Psoas muscle (tissue), 8 donors: ENCODE data around the gene SLC34A1. TPM values are rescaled to one million over a fixed set of nuclear protein-coding genes. Genes with fewer than 3 reads are reported as not detected.

Experiments
- ATAC-seq, 4 donors: fragments of 200-7000 bp; cut with Tn5 transposase; one replicate each; pipeline ENCODE4 v1.9.1; 2020; ENCODE audit warnings: moderate library complexity in 3 of 4, mild to moderate bottlenecking in 2 of 4
- DNase-seq, 2 donors: peaks; one replicate each; pipeline ENCODE4 v3.0.0-alpha.2; 2020
- H3K27ac ChIP-seq: fragments of 200-600 bp; one replicate; pipeline ENCODE4 v1.8.0; 2022
- H3K27me3 ChIP-seq, 3 donors: fragments of 200-600 bp in 1 of 3; one replicate each; pipeline versions ENCODE4 v1.6.1 to v1.8.0; 2013 to 2022; ENCODE audit warnings: low read length in 2 of 3, mild to moderate bottlenecking in 2 of 3, moderate library complexity in 1 of 3; ENCODE audit not compliant: insufficient read depth in 3 of 3
- H3K36me3 ChIP-seq, 2 donors: fragments of 200-600 bp in 1 of 2; one replicate each; pipeline versions ENCODE4 v1.6.1 to v1.8.0; 2013 to 2022; ENCODE audit warnings: low read depth in 1 of 2, mild to moderate bottlenecking in 1 of 2, moderate library complexity in 1 of 2; ENCODE audit not compliant: insufficient read depth in 1 of 2
- H3K4me1 ChIP-seq: fragments of 200-600 bp; one replicate; pipeline ENCODE4 v1.8.0; 2022
- H3K4me3 ChIP-seq: fragments of 200-600 bp; one replicate; pipeline ENCODE4 v1.8.0; 2022; ENCODE audit warnings: mild to moderate bottlenecking
- H3K9me3 ChIP-seq: fragments of 200-600 bp; one replicate; pipeline ENCODE4 v1.8.0; 2022
- WGBS, 3 donors: extraction: QIAGEN DNeasy Blood & Tissue Kit; methylation state at CpG; one replicate each; pipeline versions ENCODE4 v1.1.6 to v1.1.7; 2013; 5-methylcytosine and 5-hydroxymethylcytosine counted together
- intact Hi-C, 2 donors: fragments of 100-400 bp; cut with DNase I; formaldehyde crosslinking; loops; one replicate each; pipeline versions ENCODE4 v1.11.0 to v1.14.2; 2022
- long read RNA-seq, 2 donors: library from polyadenylated mRNA; unstranded; transcript quantifications; one replicate each; pipeline ENCODE4 v2.0.0, GENCODE V29; 2021
- polyA plus RNA-seq, 3 donors: library from polyadenylated mRNA; stranded (reverse); fragments of 200-250 nt; gene quantifications; one replicate each; pipeline ENCODE4 v1.2.3, GENCODE V29; 2013
- total RNA-seq, 4 donors: library from RNA; stranded (reverse); fragmentation: NEBNext Ultra II Directional in 2 of 4; extraction: Animal tissue kit (Norgen Biotek cat#: 25700) in 2 of 4; gene quantifications; one replicate each; pipeline versions ENCODE4 v1.2.1 to v1.2.4, GENCODE V29; 2021 to 2023
- TF ChIP-seq, protein P1 (sequence below): fragments of 200-600 bp; IDR thresholded peaks from one replicate; pipeline ENCODE4 v1.8.0; 2022; ENCODE audit warnings: antibody characterized with exemption
- donor health status: healthy with polysubstance abuse.
- donor health status: DM: no; HTN: no; CAD: no; lungs with moderate emphysema.
- donor health status: Bipolar disorder and iron deficiency.
- donor health status: healthy.
- donor health status: DM: yes; HTN: yes; CAD: no.
- donor health status: DM: no; HTN: no; CAD: no.
- donor health status: DM: no; HTN: no; CAD: no.
- donor health status: DM: yes; HTN: yes; CAD: no.

Gene SLC34A1, protein sequence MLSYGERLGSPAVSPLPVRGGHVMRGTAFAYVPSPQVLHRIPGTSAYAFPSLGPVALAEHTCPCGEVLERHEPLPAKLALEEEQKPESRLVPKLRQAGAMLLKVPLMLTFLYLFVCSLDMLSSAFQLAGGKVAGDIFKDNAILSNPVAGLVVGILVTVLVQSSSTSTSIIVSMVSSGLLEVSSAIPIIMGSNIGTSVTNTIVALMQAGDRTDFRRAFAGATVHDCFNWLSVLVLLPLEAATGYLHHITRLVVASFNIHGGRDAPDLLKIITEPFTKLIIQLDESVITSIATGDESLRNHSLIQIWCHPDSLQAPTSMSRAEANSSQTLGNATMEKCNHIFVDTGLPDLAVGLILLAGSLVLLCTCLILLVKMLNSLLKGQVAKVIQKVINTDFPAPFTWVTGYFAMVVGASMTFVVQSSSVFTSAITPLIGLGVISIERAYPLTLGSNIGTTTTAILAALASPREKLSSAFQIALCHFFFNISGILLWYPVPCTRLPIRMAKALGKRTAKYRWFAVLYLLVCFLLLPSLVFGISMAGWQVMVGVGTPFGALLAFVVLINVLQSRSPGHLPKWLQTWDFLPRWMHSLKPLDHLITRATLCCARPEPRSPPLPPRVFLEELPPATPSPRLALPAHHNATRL
- not detected for total RNA-seq
- not detected for polyA plus RNA-seq
- long read RNA-seq, donor 1 = 0 reads
- long read RNA-seq, donor 2 = 0 reads

DNA sequence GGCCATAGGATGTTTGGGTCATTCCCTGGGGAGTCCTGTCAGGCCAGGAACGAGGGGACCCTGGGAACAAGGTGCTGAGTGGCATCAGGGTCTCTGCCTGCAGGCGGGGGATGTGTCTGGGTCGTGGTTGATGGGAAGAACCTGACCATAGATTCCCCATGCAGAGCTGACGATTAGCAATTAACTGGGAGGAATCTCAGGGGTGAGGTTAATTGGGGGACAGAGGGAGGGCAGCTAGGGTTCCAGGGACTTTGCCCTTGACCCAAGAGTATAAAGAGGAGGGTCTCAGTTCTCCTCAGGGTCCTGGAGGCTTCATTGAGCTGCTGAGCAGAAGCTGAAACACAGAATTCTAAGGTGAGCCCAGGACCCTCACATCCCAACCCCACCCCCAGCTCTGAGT lies at the start of gene SLC34A1:
TSS of gene SLC34A1 (plus strand) at position 301 of the 400 bp plus-strand sequence. CDS start 1,308 bp downstream, outside the sequence.
- ATAC-seq (no peak), DNase-seq (no peak)
- intact Hi-C loops = no loop called here
- TF ChIP-seq, protein P1, sequence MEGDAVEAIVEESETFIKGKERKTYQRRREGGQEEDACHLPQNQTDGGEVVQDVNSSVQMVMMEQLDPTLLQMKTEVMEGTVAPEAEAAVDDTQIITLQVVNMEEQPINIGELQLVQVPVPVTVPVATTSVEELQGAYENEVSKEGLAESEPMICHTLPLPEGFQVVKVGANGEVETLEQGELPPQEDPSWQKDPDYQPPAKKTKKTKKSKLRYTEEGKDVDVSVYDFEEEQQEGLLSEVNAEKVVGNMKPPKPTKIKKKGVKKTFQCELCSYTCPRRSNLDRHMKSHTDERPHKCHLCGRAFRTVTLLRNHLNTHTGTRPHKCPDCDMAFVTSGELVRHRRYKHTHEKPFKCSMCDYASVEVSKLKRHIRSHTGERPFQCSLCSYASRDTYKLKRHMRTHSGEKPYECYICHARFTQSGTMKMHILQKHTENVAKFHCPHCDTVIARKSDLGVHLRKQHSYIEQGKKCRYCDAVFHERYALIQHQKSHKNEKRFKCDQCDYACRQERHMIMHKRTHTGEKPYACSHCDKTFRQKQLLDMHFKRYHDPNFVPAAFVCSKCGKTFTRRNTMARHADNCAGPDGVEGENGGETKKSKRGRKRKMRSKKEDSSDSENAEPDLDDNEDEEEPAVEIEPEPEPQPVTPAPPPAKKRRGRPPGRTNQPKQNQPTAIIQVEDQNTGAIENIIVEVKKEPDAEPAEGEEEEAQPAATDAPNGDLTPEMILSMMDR = no peak
- H3K27ac ChIP-seq = no peak within 1 kb of the TSS
- WGBS, 3 donors = 76 to 78% (median 77%) methylated on average over 4 of the region's 4 CpGs
- H3K4me1 ChIP-seq = no peaks in the 10 kb centered on the region
- H3K4me3 ChIP-seq = no peak within 1 kb of the TSS
- H3K36me3 ChIP-seq = no peaks in the 10 kb centered on the region
- H3K27me3 ChIP-seq = peaks cover 0 to 1% (median 0%) of the 10 kb centered on the region in 3 donors
- H3K9me3 ChIP-seq = no peaks in the 10 kb centered on the region

DNA sequence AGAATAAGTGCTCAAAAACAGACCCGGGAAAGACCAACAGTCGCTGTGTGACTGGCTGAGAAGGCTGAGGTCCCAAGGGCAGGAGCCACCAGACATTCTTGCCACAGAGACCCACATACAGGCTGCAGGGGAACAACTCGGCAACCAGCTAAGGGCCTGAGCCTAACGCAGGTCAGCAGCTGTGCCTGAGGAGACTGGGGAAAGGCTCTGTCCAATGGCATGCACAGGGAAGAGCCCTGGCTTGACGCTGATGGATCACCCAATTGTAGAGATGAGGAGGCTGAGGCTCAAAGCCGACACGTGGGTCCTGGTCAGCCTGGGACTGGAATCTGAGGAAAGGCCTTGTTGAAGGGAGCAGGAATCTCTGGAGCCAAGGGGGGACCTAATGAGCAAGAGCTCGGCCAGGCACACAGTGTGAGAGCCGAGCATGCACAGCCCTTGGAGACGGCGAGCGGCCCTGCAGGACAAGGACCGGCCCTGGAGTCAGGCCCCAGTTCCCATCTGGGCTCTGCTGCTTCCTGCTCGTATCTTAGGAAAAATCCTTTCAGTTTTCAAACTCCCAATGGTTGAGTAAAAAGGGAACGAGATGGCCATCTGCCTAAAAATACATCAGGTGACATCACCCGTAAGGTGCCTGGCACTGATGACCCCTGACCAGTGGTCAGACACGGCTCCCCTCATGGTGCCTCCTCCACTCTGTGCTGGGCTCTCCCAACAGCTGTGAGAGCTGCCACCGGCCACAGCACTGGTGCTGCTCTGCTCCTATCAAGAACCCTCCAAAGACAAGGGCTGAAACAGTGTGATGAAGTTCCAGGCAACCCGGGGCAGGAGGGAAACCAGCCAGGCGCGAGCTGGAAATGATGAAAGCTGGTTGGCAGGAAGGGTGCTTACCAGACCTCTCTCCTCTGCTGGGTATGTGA lies 49.2 kb upstream of the SLC34A1 start:
- Histone ChIP-seq H3K36me3 (peaks cover 6 to 91% of the 10 kb centered on the region in 2 donors), H3K4me3 (no peak overlapping the region), H3K27ac (peak overlapping the region; percentile 46), H3K27me3 (no peaks in the 10 kb centered on the region), H3K4me1 (peaks cover 8% of the 10 kb centered on the region), H3K9me3 (no peaks in the 10 kb centered on the region)
- intact Hi-C loops = no loop called here
- TF ChIP-seq, protein P1 = no peak
- no peak for DNase-seq
- ATAC-seq = peak; percentile 27 to 61 (median 47)
- WGBS, 3 donors = 75 to 83% (median 81%) methylated on average over 21 of the region's 21 CpGs

DNA sequence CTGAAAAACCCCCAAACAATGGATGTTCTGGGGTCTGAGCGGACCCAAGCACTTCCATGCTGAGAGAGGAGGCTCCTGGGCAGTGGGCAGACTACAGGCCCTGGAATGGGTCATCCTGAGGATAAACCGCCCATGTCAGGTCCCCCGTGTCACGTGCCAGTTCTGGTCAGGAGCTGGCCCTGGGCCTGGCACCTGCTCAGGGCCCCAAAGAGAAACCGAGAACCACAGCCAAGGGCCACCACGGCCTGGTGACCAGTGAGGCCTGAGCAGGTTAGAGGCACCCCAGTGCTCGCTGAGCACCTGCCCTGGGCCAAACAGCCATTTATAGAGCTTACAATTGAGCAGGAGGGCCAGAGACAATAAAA lies 48.6 kb upstream of the SLC34A1 start:
- 42 to 54% (median 53%) methylated on average over 7 of the region's 7 CpGs for WGBS, 3 donors
- Histone ChIP-seq H3K4me1 (peaks cover 8% of the 10 kb centered on the region), H3K27me3 (no peaks in the 10 kb centered on the region), H3K27ac (peak overlapping the region; percentile 46), H3K4me3 (no peak overlapping the region), H3K36me3 (peaks cover 6 to 89% of the 10 kb centered on the region in 2 donors), H3K9me3 (no peaks in the 10 kb centered on the region)
- ATAC-seq (peak; percentile 13 to 62 (median 41)), DNase-seq (no peak)
- TF ChIP-seq, protein P1 = no peak
- intact Hi-C loops = no loop called here

DNA sequence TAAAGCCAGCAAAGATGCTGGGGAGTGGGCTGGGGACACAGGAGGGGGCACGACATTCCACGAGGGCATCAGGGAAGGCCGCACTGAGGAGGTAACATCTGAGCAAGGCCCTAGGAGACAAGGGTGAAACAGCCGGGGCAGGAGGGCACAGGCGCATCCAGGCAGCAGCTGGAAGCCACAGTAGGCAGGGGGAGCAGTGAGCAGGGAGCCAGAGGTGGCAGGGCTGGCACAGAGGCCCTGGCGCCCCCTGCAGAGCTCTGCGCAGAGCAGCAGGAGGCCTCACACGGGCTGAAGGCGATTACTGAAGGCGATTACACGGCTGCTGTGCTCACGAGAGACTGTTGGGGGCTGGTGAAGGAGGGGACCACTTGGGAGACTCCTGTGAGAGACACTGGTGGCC lies 48.1 kb upstream of the SLC34A1 start:
- Histone ChIP-seq H3K9me3 (no peaks in the 10 kb centered on the region), H3K36me3 (peaks cover 6 to 85% of the 10 kb centered on the region in 2 donors), H3K27me3 (no peaks in the 10 kb centered on the region), H3K4me3 (no peak overlapping the region), H3K27ac (peak overlapping the region; percentile 46), H3K4me1 (peaks cover 8% of the 10 kb centered on the region)
- WGBS, 3 donors = 62 to 72% (median 62%) methylated on average over 12 of the region's 12 CpGs
- TF ChIP-seq, protein P1 = no peak
- intact Hi-C loops = no loop called here
- ATAC-seq (peak in 2 of 4 donors; percentile 45 to 53), DNase-seq (no peak)
